GM12864 (cell line): ENCODE results near the gene METTL8.

ENCODE experiments used
- DNase-seq: peaks from one replicate; pipeline ENCODE4 v3.0.0-alpha.2; 2011; ENCODE audit warnings: low read depth
- H3K4me3 ChIP-seq: 2 replicates; pipeline ENCODE4 v1.5.1; 2011; ENCODE audit warnings: mild to moderate bottlenecking, low read depth, low read length, control low read depth
- CTCF ChIP-seq: IDR thresholded peaks from 2 replicates; pipeline ENCODE4 v1.5.1; 2011; ENCODE audit warnings: low read depth, mild to moderate bottlenecking, moderate library complexity, low read length, control low read depth, inconsistent platforms; ENCODE audit errors: missing control alignments

METTL8 gene

GRCh38 chr2:171412571-171413175 is 21.1 kb downstream of the METTL8 start:
- H3K4me3 ChIP-seq, result no peak overlapping the region
- no peak for TF ChIP-seq CTCF
- DNase-seq, result no peak

- no peak for DNase-seq
- H3K4me3 ChIP-seq, result no peak overlapping the region
- no peak for TF ChIP-seq CTCF
Measured at GRCh38 chr2:171411791-171412483, 21.9 kb downstream of the METTL8 start.

- no peak for DNase-seq
Measured at GRCh38 chr2:171411214-171411613, 22.6 kb downstream of the METTL8 start.

GRCh38 chr2:171410624-171411023 is 23.2 kb downstream of the METTL8 start:
- no peak for TF ChIP-seq CTCF
- H3K4me3 ChIP-seq, result no peak overlapping the region
- DNase-seq, result no peak

More at GRCh38 chr2:171411214-171411613, 22.6 kb downstream of the METTL8 start:
- H3K4me3 ChIP-seq, result no peak overlapping the region
- no peak for TF ChIP-seq CTCF

GRCh38 chr2:171410101-171410500 is 23.7 kb downstream of the METTL8 start:
- no peak overlapping the region for H3K4me3 ChIP-seq
- DNase-seq, result no peak
- no peak for TF ChIP-seq CTCF

GRCh38 chr2:171409436-171409971 is 24.3 kb downstream of the METTL8 start:
- DNase-seq, result no peak
- TF ChIP-seq CTCF, result no peak
- H3K4me3 ChIP-seq, result no peak overlapping the region
